GM06990 (cell line): Measurements from ENCODE around the gene SDK1.

Experiments used
- DNase-seq: peaks from one replicate; pipeline ENCODE4 v3.0.0-alpha.2; 2011; ENCODE audit not compliant: insufficient read length; ENCODE audit errors: extremely low read depth
- H3K27me3 ChIP-seq: replicated peaks from 2 replicates; pipeline ENCODE4 v1.6.0; 2011; ENCODE audit warnings: low read length; ENCODE audit not compliant: control insufficient read depth, insufficient read depth
- H3K36me3 ChIP-seq: 2 replicates; pipeline ENCODE4 v1.5.1; 2011; ENCODE audit warnings: low read length; ENCODE audit not compliant: control insufficient read depth, insufficient read depth
- H3K4me3 ChIP-seq: replicated peaks from 2 replicates; pipeline ENCODE4 v1.5.1; 2011; ENCODE audit warnings: low read depth, mild to moderate bottlenecking, control low read depth, low read length
- CTCF ChIP-seq: IDR thresholded peaks from 2 replicates; pipeline ENCODE4 v1.5.1; 2011; ENCODE audit warnings: low read length, control low read depth, mild to moderate bottlenecking, inconsistent platforms; ENCODE audit not compliant: insufficient read depth, poor library complexity, severe bottlenecking

Gene SDK1

GRCh38 chr7:4107839-4108238 is 806.8 kb downstream of the SDK1 start:
- Histone ChIP-seq H3K27me3 (no peaks in the 10 kb centered on the region), H3K36me3 (no peaks in the 10 kb centered on the region), H3K4me3 (no peak overlapping the region)
- no peak for TF ChIP-seq CTCF
- no peak for DNase-seq

GRCh38 chr7:4108951-4109350 is 807.9 kb downstream of the SDK1 start:
- no peak for TF ChIP-seq CTCF
- H3K4me3 ChIP-seq, result no peak overlapping the region
- DNase-seq, result no peak
- no peaks in the 10 kb centered on the region for H3K36me3 ChIP-seq
- no peaks in the 10 kb centered on the region for H3K27me3 ChIP-seq

GRCh38 chr7:4109481-4110110 is 808.5 kb downstream of the SDK1 start:
- no peak for TF ChIP-seq CTCF
- no peaks in the 10 kb centered on the region for H3K27me3 ChIP-seq
- H3K4me3 ChIP-seq, result no peak overlapping the region
- H3K36me3 ChIP-seq, result no peaks in the 10 kb centered on the region
- DNase-seq, result no peak

GRCh38 chr7:4110438-4110837 is 809.4 kb downstream of the SDK1 start:
- no peak for DNase-seq
- TF ChIP-seq CTCF, result no peak
- Histone ChIP-seq H3K36me3 (no peaks in the 10 kb centered on the region), H3K27me3 (no peaks in the 10 kb centered on the region), H3K4me3 (no peak overlapping the region)

GRCh38 chr7:4111166-4111565 is 810.1 kb downstream of the SDK1 start:
- Histone ChIP-seq H3K27me3 (no peaks in the 10 kb centered on the region), H3K4me3 (no peak overlapping the region), H3K36me3 (no peaks in the 10 kb centered on the region)
- no peak for TF ChIP-seq CTCF
- DNase-seq, result no peak

- H3K36me3 ChIP-seq, result no peaks in the 10 kb centered on the region
- H3K4me3 ChIP-seq, result no peak overlapping the region
- no peak for TF ChIP-seq CTCF
- H3K27me3 ChIP-seq, result no peaks in the 10 kb centered on the region
- DNase-seq, result no peak
Observed at GRCh38 chr7:4113271-4113670, 812.2 kb downstream of the SDK1 start.
